CD14-positive monocyte (primary cell): ENCODE measurements around the gene TATDN2. TPM values are rescaled to one million over a fixed set of nuclear protein-coding genes. Genes with fewer than 3 reads are reported as not detected.
A peak's percentile ranks its signal among the peaks of the same experiment; 100 is the strongest.

Source experiments
- DNase-seq, 3 donors: peaks; one replicate each; pipeline ENCODE4 v3.0.0-alpha.2; 2011 to 2022
- H2AFZ ChIP-seq: 2 replicates; pipeline ENCODE4 v1.6.0; 2012; ENCODE audit warnings: mild to moderate bottlenecking, low read depth, low read length, inconsistent platforms; ENCODE audit not compliant: insufficient read depth, poor library complexity, severe bottlenecking
- H3K27ac ChIP-seq, 2 donors: 1 replicate in 1 of 2; 2 replicates in 1 of 2; pipeline ENCODE4 v1.5.1; 2012 to 2013; ENCODE audit warnings: low read length in 2 of 2, control low read depth in 1 of 2, inconsistent platforms in 1 of 2, low read depth in 1 of 2, mild to moderate bottlenecking in 1 of 2
- H3K27me3 ChIP-seq, 2 donors: one replicate each; pipeline versions ENCODE4 v1.6.0 to v1.6.1; 2011 to 2013; ENCODE audit warnings: low read length in 2 of 2; ENCODE audit not compliant: control insufficient read depth in 2 of 2, insufficient read depth in 2 of 2
- H3K36me3 ChIP-seq, 2 donors: replicated peaks in 1 of 2; 1 replicate in 1 of 2; 2 replicates in 1 of 2; pipeline versions ENCODE4 v1.5.1 to v1.6.1; 2012 to 2013; ENCODE audit warnings: low read length in 2 of 2, control low read depth in 1 of 2, inconsistent platforms in 1 of 2, mild to moderate bottlenecking in 1 of 2; ENCODE audit not compliant: insufficient read depth in 2 of 2, control insufficient read depth in 1 of 2
- H3K4me1 ChIP-seq, 2 donors: 1 replicate in 1 of 2; 2 replicates in 1 of 2; pipeline versions ENCODE4 v1.5.1 to v1.6.1; 2012 to 2013; ENCODE audit warnings: low read length in 2 of 2, control low read depth in 1 of 2, inconsistent platforms in 1 of 2, mild to moderate bottlenecking in 1 of 2, moderate library complexity in 1 of 2; ENCODE audit not compliant: insufficient read depth in 2 of 2, control insufficient read depth in 1 of 2
- H3K4me2 ChIP-seq: replicated peaks from 2 replicates; pipeline ENCODE3; 2012; ENCODE audit warnings: low read length, moderate library complexity, mild to moderate bottlenecking; ENCODE audit not compliant: poor library complexity, severe bottlenecking; ENCODE audit errors: extremely low read depth
- H3K4me3 ChIP-seq, 3 experiments: fragments of 200-600 bp in 1 of 3; sonication (generic) in 1 of 3; replicated peaks in 1 of 3; 1 replicate in 2 of 3; 2 replicates in 1 of 3; pipeline ENCODE4 v1.5.1; 2011 to 2013; ENCODE audit warnings: low read length in 3 of 3, mild to moderate bottlenecking in 3 of 3, control low read depth in 2 of 3, low read depth in 2 of 3, inconsistent platforms in 1 of 3, moderate library complexity in 1 of 3
- H3K79me2 ChIP-seq: 2 replicates; pipeline ENCODE4 v1.6.0; 2012; ENCODE audit warnings: mild to moderate bottlenecking, control low read depth, inconsistent platforms, low read length, moderate library complexity; ENCODE audit not compliant: insufficient read depth
- H3K9ac ChIP-seq: 2 replicates; pipeline ENCODE4 v1.6.0; 2017; ENCODE audit warnings: low read length, mild to moderate bottlenecking; ENCODE audit not compliant: insufficient read depth, poor library complexity, severe bottlenecking
- H3K9me3 ChIP-seq, 2 donors: replicated peaks in 1 of 2; 1 replicate in 1 of 2; 2 replicates in 1 of 2; pipeline versions ENCODE4 v1.5.1 to v1.6.1; 2012 to 2013; ENCODE audit warnings: low read length in 2 of 2, control low read depth in 1 of 2; ENCODE audit not compliant: control insufficient read depth in 1 of 2, insufficient read depth in 1 of 2
- H4K20me1 ChIP-seq: 2 replicates; pipeline ENCODE4 v1.6.0; 2012; ENCODE audit warnings: mild to moderate bottlenecking, low read length, control low read depth, moderate library complexity; ENCODE audit not compliant: insufficient read depth
- H3K27ac Mint-ChIP-seq, 7 donors: one replicate each; pipeline ENCODE4 v1.8.0; 2020; ENCODE audit warnings: mild to moderate bottlenecking in 7 of 7, mixed read lengths in 7 of 7, moderate library complexity in 6 of 7, inconsistent platforms in 2 of 7
- H3K27me3 Mint-ChIP-seq, 3 donors: one replicate each; pipeline ENCODE4 v1.8.0; 2021 to 2022; ENCODE audit warnings: low read depth in 3 of 3, mild to moderate bottlenecking in 3 of 3, mixed read lengths in 3 of 3, moderate library complexity in 3 of 3, inconsistent platforms in 1 of 3
- H3K36me3 Mint-ChIP-seq, 2 donors: one replicate each; pipeline ENCODE4 v1.8.0; 2020; ENCODE audit warnings: mixed read lengths in 2 of 2, inconsistent platforms in 1 of 2, mild to moderate bottlenecking in 1 of 2
- H3K4me1 Mint-ChIP-seq: one replicate; pipeline ENCODE4 v1.8.0; 2020; ENCODE audit warnings: mild to moderate bottlenecking, mixed read lengths
- H3K4me3 Mint-ChIP-seq, 2 donors: one replicate each; pipeline ENCODE4 v1.8.0; 2020; ENCODE audit warnings: mild to moderate bottlenecking in 2 of 2, mixed read lengths in 2 of 2, moderate library complexity in 1 of 2
- H3K9me3 Mint-ChIP-seq, 7 donors: one replicate each; pipeline ENCODE4 v1.8.0; 2020 to 2022; ENCODE audit warnings: mixed read lengths in 7 of 7, mild to moderate bottlenecking in 6 of 7, moderate library complexity in 6 of 7, inconsistent platforms in 2 of 7
- CTCF ChIP-seq: fragments of 200-600 bp; IDR thresholded peaks from one replicate; pipeline ENCODE4 v1.8.0; 2022; ENCODE audit warnings: antibody characterized with exemption, mild to moderate bottlenecking
- WGBS: methylation state at CpG from one replicate; pipeline ENCODE4 v1.1.5; 2013; ENCODE audit warnings: missing lambda C conversion rate; ENCODE audit not compliant: insufficient coverage; 5-methylcytosine and 5-hydroxymethylcytosine counted together
- intact Hi-C, 2 donors: fragments of 100-400 bp; cut with micrococcal nuclease; formaldehyde crosslinking; loops; one replicate each; pipeline versions ENCODE4 v1.15.0 to v1.15.1; 2023
- polyA plus RNA-seq, 3 donors: library from polyadenylated mRNA; depleted of rRNA in 1 of 3; unstranded in 2 of 3; stranded (reverse) in 1 of 3; fragments of 300-500 nt in 2 of 3; fragments of >200 nt in 1 of 3; fragmentation: Illumina TruSeq in 2 of 3; gene quantifications; 1 replicate in 2 of 3; 2 replicates in 1 of 3; pipeline ENCODE4 v1.2.3, GENCODE V29; 2012 to 2021

The TATDN2 gene
- polyA plus RNA-seq, 3 donors: 6.0 to 27.1 (median 6.0) TPM

GRCh38 chr3:10312391-10312790, 64.1 kb downstream of the TATDN2 start:
- H2AFZ ChIP-seq: no peak overlapping the region
- peaks cover 23% of the 10 kb centered on the region for H4K20me1 ChIP-seq
- Mint-ChIP-seq H3K27ac (peak overlapping the region in 4 of 7 donors; percentile 28 to 42 (median 38)), H3K27me3 (no peaks in the 10 kb centered on the region), H3K4me1 (peaks cover 5% of the 10 kb centered on the region), H3K4me3 (no peak overlapping the region), H3K9me3 (no peaks in the 10 kb centered on the region), H3K36me3 (peaks cover 78 to 99% of the 10 kb centered on the region in 2 donors)
- DNase-seq: no peak
- no peaks in the 10 kb centered on the region for H3K4me1 ChIP-seq
- H3K9me3 ChIP-seq: no peaks in the 10 kb centered on the region
- H3K27me3 ChIP-seq: no peaks in the 10 kb centered on the region
- no peak overlapping the region for H3K9ac ChIP-seq
- peaks cover 13% of the 10 kb centered on the region for H3K79me2 ChIP-seq
- WGBS: 94% methylated on average over 10 of the region's 10 CpGs
- H3K27ac ChIP-seq: no peak overlapping the region
- peaks cover 92 to 99% of the 10 kb centered on the region in 2 donors for H3K36me3 ChIP-seq
- intact Hi-C loops: no loop called here
- no peak for TF ChIP-seq CTCF
- no peak overlapping the region for H3K4me2 ChIP-seq
- no peak overlapping the region for H3K4me3 ChIP-seq

- Histone ChIP-seq H3K79me2 (peaks cover 17% of the 10 kb centered on the region), H3K27me3 (no peaks in the 10 kb centered on the region), H3K9me3 (no peaks in the 10 kb centered on the region), H3K4me3 (no peak overlapping the region), H3K27ac (no peak overlapping the region), H2AFZ (no peak overlapping the region), H3K4me2 (no peak overlapping the region), H3K9ac (no peak overlapping the region), H3K4me1 (no peaks in the 10 kb centered on the region), H3K36me3 (peaks cover 93 to 99% of the 10 kb centered on the region in 2 donors), H4K20me1 (peaks cover 26% of the 10 kb centered on the region)
- intact Hi-C loops: no loop called here
- Mint-ChIP-seq H3K27me3 (no peaks in the 10 kb centered on the region), H3K27ac (peak overlapping the region in 4 of 7 donors; percentile 4 to 42 (median 32)), H3K4me1 (peaks cover 5% of the 10 kb centered on the region), H3K4me3 (no peak overlapping the region), H3K36me3 (peaks cover 79 to 99% of the 10 kb centered on the region in 2 donors), H3K9me3 (no peaks in the 10 kb centered on the region)
- TF ChIP-seq CTCF: no peak
- WGBS: 100% methylated on average over 1 of the region's 3 CpGs
- no peak for DNase-seq
These were observed 64.6 kb downstream of the TATDN2 start for GRCh38 chr3:10312861-10313260.
